Measurements from ENCODE around the gene LASP1NB.
"Not testable (repeated sequence)": the region's sequence is repeated elsewhere in the genome, so short reads cannot be mapped to it uniquely, and the experiment has no call there.

LASP1NB gene

DNA sequence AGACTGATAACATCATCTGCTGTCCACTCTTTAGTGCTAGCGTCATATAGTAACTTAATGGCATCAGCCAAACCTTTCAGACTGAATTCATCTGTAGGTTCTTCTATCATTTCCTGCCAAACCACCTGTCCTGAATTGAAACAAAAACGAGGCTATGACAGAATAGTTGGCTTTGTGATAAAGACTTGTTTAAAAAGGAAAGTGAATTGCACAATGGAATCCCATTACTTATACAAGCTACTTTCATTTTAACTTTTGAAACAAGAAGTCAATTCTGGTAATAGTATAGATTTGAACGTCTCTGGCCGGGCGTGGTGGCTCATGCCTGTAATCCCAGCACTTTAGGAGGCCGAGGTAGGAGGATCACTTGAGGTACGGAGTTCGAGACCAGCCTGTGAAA, 18.2 kb downstream of the LASP1NB start:
- TF ChIP-seq POLR2AphosphoS5 (IDR thresholded peaks at IDR 0.05) = no peak
- TF ChIP-seq POLR2A (IDR thresholded peaks at IDR 0.05) = no peak
- Histone ChIP-seq H3K4me1 (replicated peaks) (no peaks in the 10 kb centered on the region), H3K9me3 (no peaks in the 10 kb centered on the region), H3K36me3 (no peaks in the 10 kb centered on the region), H3K27me3 (replicated peaks; ENCODE audit: insufficient read depth) (no peaks in the 10 kb centered on the region), H3K27ac (no peak overlapping the region), H3K4me3 (no peak overlapping the region)
- WGBS = 50% methylated on average over 8 of the region's 8 CpGs
- intact Hi-C loops (cut with DNase I) = no loop called here
- DNase-seq (ENCODE audit: low spot score) = no peak

DNA sequence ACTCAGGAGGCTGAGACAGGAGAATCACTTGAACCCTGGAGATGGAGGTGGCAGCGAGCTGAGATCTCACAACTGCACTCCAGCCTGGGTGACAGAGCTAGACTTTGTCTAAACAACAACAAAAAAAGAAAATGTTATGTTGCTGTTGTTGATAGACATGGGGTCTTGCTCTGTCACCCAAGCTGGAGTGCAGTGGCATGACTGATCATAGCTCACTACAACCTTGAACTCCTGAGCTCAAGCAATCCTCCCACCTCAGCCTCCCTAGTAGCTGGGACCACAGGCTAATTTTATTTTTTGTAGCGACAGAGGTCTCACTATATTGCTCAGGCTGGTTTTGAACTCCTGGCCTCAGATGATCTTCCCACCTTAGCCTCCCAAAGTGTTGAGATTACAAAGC, 21.8 kb downstream of the LASP1NB start:
- H3K27me3 ChIP-seq (replicated peaks; ENCODE audit: insufficient read depth) = no peaks in the 10 kb centered on the region
- no peaks in the 10 kb centered on the region for H3K4me1 ChIP-seq (replicated peaks)
- H3K27ac ChIP-seq = no peak overlapping the region
- 90% methylated on average over 2 of the region's 2 CpGs for WGBS
- H3K4me3 ChIP-seq = no peak overlapping the region
- H3K9me3 ChIP-seq = no peaks in the 10 kb centered on the region
- no peaks in the 10 kb centered on the region for H3K36me3 ChIP-seq
- no peak for DNase-seq (ENCODE audit: low spot score)
- intact Hi-C loops (cut with DNase I) = no loop called here
- TF ChIP-seq POLR2AphosphoS5 (IDR thresholded peaks at IDR 0.05) (no peak), POLR2A (IDR thresholded peaks at IDR 0.05) (no peak), CTCF (IDR thresholded peaks at IDR 0.05) (no peak)

DNA sequence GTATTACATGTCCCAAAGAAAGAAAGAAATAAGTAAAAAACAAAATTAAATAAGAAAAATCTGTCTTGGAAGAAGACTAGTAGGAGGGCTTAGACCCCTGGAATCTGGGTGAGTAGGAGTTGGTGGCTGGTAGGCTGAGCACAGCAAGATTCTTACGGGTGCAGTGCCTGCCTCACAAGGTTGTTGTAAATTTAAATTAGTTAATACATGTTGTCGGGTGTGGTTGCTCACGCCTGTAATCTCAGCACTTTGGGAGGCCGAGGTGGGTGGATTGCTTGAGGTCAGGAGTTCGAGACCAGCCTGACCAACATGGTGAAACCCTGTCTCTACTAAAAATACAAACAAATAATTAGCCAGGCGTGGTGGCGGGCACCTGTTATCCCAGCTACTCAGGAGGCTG, 28.4 kb downstream of the LASP1NB start:
- H3K4me3 ChIP-seq; H3K9me3 ChIP-seq; DNase-seq (ENCODE audit: low spot score); H3K36me3 ChIP-seq; H3K27me3 ChIP-seq (replicated peaks; ENCODE audit: insufficient read depth); intact Hi-C loops (cut with DNase I); H3K27ac ChIP-seq; H3K4me1 ChIP-seq (replicated peaks): not testable (repeated sequence)
- WGBS = 88% methylated on average over 7 of the region's 7 CpGs

GRCh38 chr17:38958326-38958725, 32.9 kb downstream of the LASP1NB start:
- intact Hi-C loops (cut with DNase I) = no loop called here

DNA sequence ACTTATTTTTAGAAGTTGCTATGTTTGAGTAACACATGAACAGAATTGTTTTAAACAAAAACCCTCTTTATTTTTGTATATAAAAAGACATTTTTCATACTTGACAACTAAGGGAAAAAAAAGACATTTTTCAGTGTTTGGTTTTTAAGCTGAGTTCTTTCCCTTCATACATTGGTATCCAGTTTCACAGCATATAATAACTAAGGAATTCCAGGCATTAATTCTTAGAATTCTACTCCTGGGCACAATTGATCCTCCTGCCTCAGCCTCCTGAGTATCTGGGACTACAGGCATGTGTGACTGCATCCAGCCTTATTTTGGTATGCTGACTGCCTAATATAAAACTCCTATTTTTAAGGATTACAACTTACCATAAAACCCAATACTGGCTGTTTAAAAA, 33.3 kb downstream of the LASP1NB start:
- Histone ChIP-seq H3K27ac (no peak overlapping the region), H3K27me3 (replicated peaks; ENCODE audit: insufficient read depth) (no peaks in the 10 kb centered on the region), H3K4me3 (no peak overlapping the region), H3K9me3 (no peaks in the 10 kb centered on the region), H3K36me3 (no peaks in the 10 kb centered on the region), H3K4me1 (replicated peaks) (no peaks in the 10 kb centered on the region)
- no peak for DNase-seq (ENCODE audit: low spot score)
- no peak for TF ChIP-seq POLR2A (IDR thresholded peaks at IDR 0.05)
- TF ChIP-seq POLR2AphosphoS5 (IDR thresholded peaks at IDR 0.05) = no peak
- no peak for TF ChIP-seq CTCF (IDR thresholded peaks at IDR 0.05)
- intact Hi-C loops (cut with DNase I) = no loop called here

More at GRCh38 chr17:38958326-38958725, 32.9 kb downstream of the LASP1NB start:
- TF ChIP-seq POLR2AphosphoS5 (IDR thresholded peaks at IDR 0.05) (no peak), CTCF (IDR thresholded peaks at IDR 0.05) (no peak), POLR2A (IDR thresholded peaks at IDR 0.05) (no peak)
- Histone ChIP-seq H3K36me3 (no peaks in the 10 kb centered on the region), H3K27ac (no peak overlapping the region), H3K27me3 (replicated peaks; ENCODE audit: insufficient read depth) (no peaks in the 10 kb centered on the region), H3K4me1 (replicated peaks) (no peaks in the 10 kb centered on the region), H3K9me3 (no peaks in the 10 kb centered on the region), H3K4me3 (no peak overlapping the region)
- 4% methylated on average over 1 of the region's 1 CpG for WGBS
- no peak for DNase-seq (ENCODE audit: low spot score)

- WGBS = 87% methylated on average over 3 of the region's 3 CpGs
- no peaks in the 10 kb centered on the region for H3K27me3 ChIP-seq (replicated peaks; ENCODE audit: insufficient read depth)
- H3K27ac ChIP-seq = no peak overlapping the region
- intact Hi-C loops (cut with DNase I) = no loop called here
- DNase-seq (ENCODE audit: low spot score) = no peak
- no peak overlapping the region for H3K4me3 ChIP-seq
- no peaks in the 10 kb centered on the region for H3K4me1 ChIP-seq (replicated peaks)
- no peaks in the 10 kb centered on the region for H3K9me3 ChIP-seq
- H3K36me3 ChIP-seq = no peaks in the 10 kb centered on the region
- no peak for TF ChIP-seq POLR2AphosphoS5 (IDR thresholded peaks at IDR 0.05)
- TF ChIP-seq POLR2A (IDR thresholded peaks at IDR 0.05) = no peak
- TF ChIP-seq CTCF (IDR thresholded peaks at IDR 0.05) = no peak
Observed at GRCh38 chr17:38959508-38959907, 34.1 kb downstream of the LASP1NB start.

All from prostate gland (tissue), 2 donors.